ENCODE results near the gene BCR.

BCR gene

GRCh38 chr22:23259916-23260644, 79.8 kb downstream of the BCR start:
- H3K9ac ChIP-seq (ENCODE audit: low read length), result no peak overlapping the region

GRCh38 chr22:23260645-23261581, 80.6 kb downstream of the BCR start:
- Histone ChIP-seq H3K27ac (ENCODE audit: low read length) (no peak overlapping the region), H3K36me3 (ENCODE audit: control insufficient read depth, low read depth, low read length) (peaks cover 41% of the 10 kb centered on the region), H3K27me3 (ENCODE audit: control insufficient read depth, insufficient read depth, low read length) (no peaks in the 10 kb centered on the region), H3K9me3 (ENCODE audit: control insufficient read depth, low read depth, low read length) (no peaks in the 10 kb centered on the region), H3K4me3 (ENCODE audit: low read length) (no peak overlapping the region), H3K9ac (ENCODE audit: low read length) (no peak overlapping the region), H3K4me1 (ENCODE audit: control insufficient read depth, low read depth, low read length) (peaks cover 3% of the 10 kb centered on the region)

More at GRCh38 chr22:23259916-23260644, 79.8 kb downstream of the BCR start:
- Histone ChIP-seq H3K27ac (ENCODE audit: low read length) (no peak overlapping the region), H3K4me3 (ENCODE audit: low read length) (no peak overlapping the region), H3K36me3 (ENCODE audit: control insufficient read depth, low read depth, low read length) (peaks cover 38% of the 10 kb centered on the region), H3K4me1 (ENCODE audit: control insufficient read depth, low read depth, low read length) (peaks cover 3% of the 10 kb centered on the region), H3K9me3 (ENCODE audit: control insufficient read depth, low read depth, low read length) (no peaks in the 10 kb centered on the region), H3K27me3 (ENCODE audit: control insufficient read depth, insufficient read depth, low read length) (no peaks in the 10 kb centered on the region)

GRCh38 chr22:23261900-23262450, 81.7 kb downstream of the BCR start:
- Histone ChIP-seq H3K9me3 (ENCODE audit: control insufficient read depth, low read depth, low read length) (no peaks in the 10 kb centered on the region), H3K27ac (ENCODE audit: low read length) (no peak overlapping the region), H3K27me3 (ENCODE audit: control insufficient read depth, insufficient read depth, low read length) (no peaks in the 10 kb centered on the region), H3K4me3 (ENCODE audit: low read length) (no peak overlapping the region), H3K9ac (ENCODE audit: low read length) (no peak overlapping the region), H3K4me1 (ENCODE audit: control insufficient read depth, low read depth, low read length) (peaks cover 3% of the 10 kb centered on the region), H3K36me3 (ENCODE audit: control insufficient read depth, low read depth, low read length) (peaks cover 40% of the 10 kb centered on the region)

- Histone ChIP-seq H3K9ac (ENCODE audit: low read length) (no peak overlapping the region), H3K27me3 (ENCODE audit: control insufficient read depth, insufficient read depth, low read length) (no peaks in the 10 kb centered on the region), H3K9me3 (ENCODE audit: control insufficient read depth, low read depth, low read length) (no peaks in the 10 kb centered on the region), H3K4me1 (ENCODE audit: control insufficient read depth, low read depth, low read length) (peaks cover 7% of the 10 kb centered on the region), H3K36me3 (ENCODE audit: control insufficient read depth, low read depth, low read length) (peaks cover 34% of the 10 kb centered on the region), H3K4me3 (ENCODE audit: low read length) (no peak overlapping the region), H3K27ac (ENCODE audit: low read length) (no peak overlapping the region)
Observed at GRCh38 chr22:23262518-23263332, 82.4 kb downstream of the BCR start.

GRCh38 chr22:23263651-23264555, 83.6 kb downstream of the BCR start:
- Histone ChIP-seq H3K27me3 (ENCODE audit: control insufficient read depth, insufficient read depth, low read length) (no peaks in the 10 kb centered on the region), H3K27ac (ENCODE audit: low read length) (no peak overlapping the region), H3K36me3 (ENCODE audit: control insufficient read depth, low read depth, low read length) (peaks cover 34% of the 10 kb centered on the region), H3K9ac (ENCODE audit: low read length) (no peak overlapping the region), H3K4me1 (ENCODE audit: control insufficient read depth, low read depth, low read length) (peaks cover 11% of the 10 kb centered on the region), H3K9me3 (ENCODE audit: control insufficient read depth, low read depth, low read length) (no peaks in the 10 kb centered on the region), H3K4me3 (ENCODE audit: low read length) (no peak overlapping the region)

GRCh38 chr22:23264610-23265367, 84.5 kb downstream of the BCR start:
- Histone ChIP-seq H3K9me3 (ENCODE audit: control insufficient read depth, low read depth, low read length) (no peaks in the 10 kb centered on the region), H3K4me1 (ENCODE audit: control insufficient read depth, low read depth, low read length) (peaks cover 17% of the 10 kb centered on the region), H3K27ac (ENCODE audit: low read length) (no peak overlapping the region), H3K27me3 (ENCODE audit: control insufficient read depth, insufficient read depth, low read length) (no peaks in the 10 kb centered on the region), H3K4me3 (ENCODE audit: low read length) (no peak overlapping the region), H3K9ac (ENCODE audit: low read length) (no peak overlapping the region), H3K36me3 (ENCODE audit: control insufficient read depth, low read depth, low read length) (peaks cover 34% of the 10 kb centered on the region)

- peaks cover 18% of the 10 kb centered on the region for H3K4me1 ChIP-seq (ENCODE audit: control insufficient read depth, low read depth, low read length)
- H3K9ac ChIP-seq (ENCODE audit: low read length), result no peak overlapping the region
- peaks cover 34% of the 10 kb centered on the region for H3K36me3 ChIP-seq (ENCODE audit: control insufficient read depth, low read depth, low read length)
- H3K27me3 ChIP-seq (ENCODE audit: control insufficient read depth, insufficient read depth, low read length), result no peaks in the 10 kb centered on the region
- no peak overlapping the region for H3K4me3 ChIP-seq (ENCODE audit: low read length)
- no peaks in the 10 kb centered on the region for H3K9me3 ChIP-seq (ENCODE audit: control insufficient read depth, low read depth, low read length)
- H3K27ac ChIP-seq (ENCODE audit: low read length), result no peak overlapping the region
Observed at GRCh38 chr22:23265368-23265700, 85.0 kb downstream of the BCR start.

- Histone ChIP-seq H3K27me3 (ENCODE audit: control insufficient read depth, insufficient read depth, low read length) (no peaks in the 10 kb centered on the region), H3K36me3 (ENCODE audit: control insufficient read depth, low read depth, low read length) (peaks cover 28% of the 10 kb centered on the region), H3K27ac (ENCODE audit: low read length) (no peak overlapping the region), H3K4me1 (ENCODE audit: control insufficient read depth, low read depth, low read length) (peaks cover 21% of the 10 kb centered on the region), H3K9ac (ENCODE audit: low read length) (no peak overlapping the region), H3K4me3 (ENCODE audit: low read length) (no peak overlapping the region), H3K9me3 (ENCODE audit: control insufficient read depth, low read depth, low read length) (no peaks in the 10 kb centered on the region)
Observed at GRCh38 chr22:23266780-23267179, 86.5 kb downstream of the BCR start.

- peaks cover 30% of the 10 kb centered on the region for H3K36me3 ChIP-seq (ENCODE audit: control insufficient read depth, low read depth, low read length)
- peaks cover 21% of the 10 kb centered on the region for H3K4me1 ChIP-seq (ENCODE audit: control insufficient read depth, low read depth, low read length)
- no peak overlapping the region for H3K27ac ChIP-seq (ENCODE audit: low read length)
- no peak overlapping the region for H3K4me3 ChIP-seq (ENCODE audit: low read length)
- H3K9me3 ChIP-seq (ENCODE audit: control insufficient read depth, low read depth, low read length), result no peaks in the 10 kb centered on the region
- no peaks in the 10 kb centered on the region for H3K27me3 ChIP-seq (ENCODE audit: control insufficient read depth, insufficient read depth, low read length)
- no peak overlapping the region for H3K9ac ChIP-seq (ENCODE audit: low read length)
Observed at GRCh38 chr22:23267226-23268043, 87.1 kb downstream of the BCR start.

Measured in iPS-18a (cell line).